NCI-H2196 treated with DMSO at 0.1 percent for 48 hours (cell line): Measurements from ENCODE around the gene REP15.
A peak's percentile ranks its signal among the peaks of the same experiment; 100 is the strongest.
"Not testable (repeated sequence)": the region's sequence is repeated elsewhere in the genome, so short reads cannot be mapped to it uniquely, and the experiment has no call there.

Experiments
- DNase-seq: peaks from one replicate; lab custom pipeline; 2025; ENCODE audit not compliant: unreplicated experiment; lab: John Stamatoyannopoulos, UW

Gene REP15, protein sequence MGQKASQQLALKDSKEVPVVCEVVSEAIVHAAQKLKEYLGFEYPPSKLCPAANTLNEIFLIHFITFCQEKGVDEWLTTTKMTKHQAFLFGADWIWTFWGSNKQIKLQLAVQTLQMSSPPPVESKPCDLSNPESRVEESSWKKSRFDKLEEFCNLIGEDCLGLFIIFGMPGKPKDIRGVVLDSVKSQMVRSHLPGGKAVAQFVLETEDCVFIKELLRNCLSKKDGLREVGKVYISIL

DNA sequence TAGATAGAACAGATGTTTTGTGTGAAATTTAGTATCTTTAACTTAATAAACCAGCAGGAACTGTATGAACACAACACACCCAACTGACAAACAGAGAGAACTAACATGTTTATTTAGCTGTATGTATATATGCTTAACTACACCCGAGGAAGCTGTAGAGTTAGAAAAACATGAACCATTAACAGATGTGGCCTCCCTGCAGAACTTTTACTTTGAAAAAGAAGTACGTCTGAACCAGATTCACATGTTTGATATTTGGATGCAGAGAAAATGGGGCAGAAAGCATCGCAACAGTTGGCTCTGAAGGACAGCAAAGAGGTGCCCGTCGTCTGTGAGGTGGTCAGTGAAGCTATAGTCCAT, at the start of gene REP15:
Gene REP15, plus strand, starts transcription at position 155 of the 360 bp plus-strand sequence. Its CDS starts 116 bp downstream, at position 271.
- no peak for DNase-seq

DNA sequence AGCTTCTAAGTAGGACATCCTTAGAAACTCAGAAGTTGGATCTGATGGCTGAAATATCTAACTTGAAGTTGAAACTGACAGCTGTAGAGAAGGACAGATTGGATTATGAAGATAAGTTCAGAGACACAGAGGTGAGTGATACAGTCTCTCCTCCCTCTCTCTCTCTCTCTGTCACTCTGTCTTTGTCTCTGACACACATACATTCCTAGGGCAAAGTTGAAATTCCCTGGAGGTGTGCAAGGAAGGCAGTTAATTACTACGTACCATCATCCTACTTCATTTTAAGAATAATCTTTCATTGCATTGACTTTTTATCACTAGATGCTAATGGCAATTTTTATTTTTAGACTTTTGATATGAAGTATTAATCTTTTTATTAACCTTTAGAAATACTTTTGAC, 46.2 kb upstream of the REP15 start:
- no peak for DNase-seq

DNA sequence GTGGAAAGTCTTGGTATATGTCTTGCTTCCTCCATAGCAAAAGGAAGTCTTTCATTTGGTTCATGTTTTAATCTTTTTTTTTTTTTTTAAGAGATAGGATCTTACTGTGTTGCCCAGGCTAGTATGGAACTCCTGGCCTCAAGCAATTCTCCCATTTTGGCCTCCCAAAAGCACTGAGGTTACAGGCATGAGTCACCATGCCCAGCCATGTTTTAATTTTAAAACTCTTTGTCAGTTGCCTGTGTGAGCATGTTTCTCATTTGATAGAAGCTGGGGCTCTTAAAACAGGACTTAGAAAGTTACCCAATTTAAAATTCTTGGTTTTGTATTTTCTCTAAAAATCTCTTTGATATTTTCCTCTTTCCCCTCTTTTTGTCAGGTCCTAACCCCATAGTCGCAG, 45.0 kb upstream of the REP15 start:
- DNase-seq, result no peak

DNA sequence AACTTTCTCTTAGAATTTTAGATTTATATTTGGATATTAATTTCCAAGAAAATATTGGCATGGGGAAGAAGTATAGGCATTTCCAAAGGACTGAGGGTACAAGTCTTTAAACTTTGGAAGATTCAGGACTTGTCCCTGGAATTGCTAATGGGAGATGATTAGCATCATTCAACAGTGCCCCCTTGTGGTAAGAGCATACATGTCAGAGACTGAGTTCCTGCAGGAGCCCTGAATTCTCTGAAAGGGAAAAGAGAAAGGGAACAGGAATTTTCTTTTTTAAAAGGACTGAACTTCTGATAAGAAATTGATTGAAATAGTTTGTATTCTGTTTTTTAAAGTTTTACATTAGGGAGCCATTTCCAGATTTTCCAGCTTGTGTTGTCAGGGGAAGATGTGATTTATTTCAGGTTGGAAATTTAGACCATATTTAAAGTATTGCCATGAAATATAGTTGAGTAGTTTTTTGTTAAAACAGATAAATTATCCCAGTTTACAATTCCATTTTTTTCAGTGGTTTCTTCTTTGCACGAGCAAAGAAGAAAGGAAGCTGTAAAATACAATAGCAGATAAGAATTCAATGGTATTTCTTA, 44.0 kb upstream of the REP15 start:
- peak; percentile 85 for DNase-seq

DNA sequence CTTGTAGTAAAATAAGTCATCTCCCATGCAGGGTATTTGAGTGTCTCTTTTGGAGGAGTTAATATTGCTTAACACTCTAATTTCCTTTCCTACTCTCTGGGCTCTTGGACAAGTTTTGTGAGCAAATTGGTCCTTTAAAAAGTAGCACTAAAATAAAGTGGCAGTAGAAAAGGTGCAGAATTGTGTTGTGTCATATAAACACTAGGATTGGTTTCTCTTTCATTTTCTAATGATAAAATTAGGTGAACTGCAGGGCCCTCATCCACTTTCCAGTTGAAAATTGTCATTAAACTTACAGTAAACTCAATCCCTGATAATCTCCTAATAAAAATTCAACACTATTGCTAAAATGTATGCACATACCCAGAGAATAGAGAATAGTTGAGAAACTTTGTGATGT, 42.6 kb upstream of the REP15 start:
- no peak for DNase-seq

DNA sequence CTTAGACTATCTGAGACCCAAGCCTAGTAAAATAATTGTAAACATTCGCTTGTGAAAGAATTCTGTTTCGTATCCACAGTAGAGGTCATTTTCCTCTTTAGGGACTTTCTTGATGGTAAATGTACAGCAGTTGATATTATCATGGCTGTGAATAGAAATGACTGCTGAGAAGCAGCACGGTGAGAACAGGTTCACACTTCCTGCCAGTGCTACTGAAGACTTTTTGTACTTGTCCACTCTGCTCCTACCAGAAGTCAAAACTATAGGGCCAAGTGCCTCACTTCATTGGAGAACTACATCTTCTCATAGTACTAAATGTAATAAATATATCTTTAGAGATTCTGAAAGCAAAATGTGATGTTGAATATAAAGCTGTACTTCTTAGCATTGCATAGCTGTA, 40.8 kb upstream of the REP15 start:
- DNase-seq, result not testable (repeated sequence)

DNA sequence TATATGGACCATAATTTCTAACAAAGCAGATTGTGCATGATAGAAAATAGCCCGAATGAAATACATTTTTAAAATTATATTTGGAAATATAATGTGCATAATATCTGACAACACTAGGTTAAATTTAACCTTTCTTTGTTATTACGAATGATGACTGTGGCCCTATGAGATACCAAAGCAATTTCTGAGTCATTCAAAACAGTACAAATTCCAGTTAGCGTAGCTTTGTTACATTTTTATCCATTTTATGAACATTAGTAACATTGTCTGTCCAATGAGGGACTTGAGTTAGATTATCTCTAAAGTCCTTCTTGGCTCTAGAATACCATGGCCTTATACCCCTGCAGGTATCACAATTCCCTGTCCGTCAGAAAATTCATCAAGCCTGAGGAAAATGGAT, 39.0 kb upstream of the REP15 start:
- DNase-seq, result no peak

DNA sequence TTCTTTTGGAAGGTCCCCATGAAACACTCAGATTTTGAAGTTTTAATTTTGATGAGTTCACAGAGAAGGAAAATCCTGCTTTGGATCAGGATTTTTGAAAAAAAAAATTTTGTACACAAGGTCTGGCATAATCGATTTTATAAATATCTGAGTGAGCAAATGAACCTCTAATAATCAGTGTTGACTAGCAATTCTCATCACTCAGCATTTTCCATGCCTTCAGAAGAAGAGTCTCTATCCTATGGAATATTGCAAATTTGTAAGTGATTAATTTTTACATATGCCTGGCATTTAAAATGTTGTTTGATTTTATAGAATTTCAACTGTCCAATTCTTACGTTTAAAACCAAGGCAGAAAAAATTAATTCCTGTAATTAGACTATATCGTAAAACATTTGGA, 30.5 kb upstream of the REP15 start:
- DNase-seq, result no peak

DNA sequence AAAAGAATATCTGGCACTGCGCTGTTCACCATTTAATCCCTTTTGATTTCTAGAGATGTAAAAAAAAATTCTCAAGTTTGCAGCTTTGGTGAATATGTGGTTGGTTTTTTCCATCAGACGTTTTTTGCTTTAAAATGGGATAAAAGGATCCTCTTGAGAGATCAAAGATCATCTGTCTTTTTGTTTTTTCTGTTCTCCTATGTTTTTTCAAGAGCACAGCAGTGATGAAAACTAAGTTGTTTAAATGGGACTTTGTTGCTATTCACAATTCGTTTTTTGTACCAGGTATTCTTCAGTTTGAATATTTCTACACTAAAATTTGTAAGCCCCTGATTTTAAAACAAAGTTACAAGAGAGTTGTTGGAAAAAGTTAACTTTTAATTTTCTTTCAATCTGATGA, 29.7 kb upstream of the REP15 start:
- no peak for DNase-seq

DNA sequence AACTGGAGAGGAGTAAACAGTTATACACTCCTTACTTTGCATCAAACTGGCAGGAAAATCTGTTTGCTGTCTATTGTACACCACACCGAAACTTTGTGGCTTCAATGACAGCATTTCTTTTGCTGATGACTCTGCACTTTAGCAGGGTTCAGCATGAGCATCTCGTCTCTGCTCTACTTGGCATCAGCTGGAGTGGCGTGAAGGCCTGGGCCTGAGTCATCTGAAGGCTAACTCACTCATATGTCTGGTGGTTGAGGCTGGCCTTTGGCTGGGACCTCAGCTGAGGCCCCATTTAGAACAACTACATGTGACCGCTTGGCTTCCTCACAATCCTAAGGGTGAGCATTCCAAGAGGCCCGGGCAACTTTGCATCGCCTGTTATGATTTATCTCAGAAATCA, 28.7 kb upstream of the REP15 start:
- no peak for DNase-seq

DNA sequence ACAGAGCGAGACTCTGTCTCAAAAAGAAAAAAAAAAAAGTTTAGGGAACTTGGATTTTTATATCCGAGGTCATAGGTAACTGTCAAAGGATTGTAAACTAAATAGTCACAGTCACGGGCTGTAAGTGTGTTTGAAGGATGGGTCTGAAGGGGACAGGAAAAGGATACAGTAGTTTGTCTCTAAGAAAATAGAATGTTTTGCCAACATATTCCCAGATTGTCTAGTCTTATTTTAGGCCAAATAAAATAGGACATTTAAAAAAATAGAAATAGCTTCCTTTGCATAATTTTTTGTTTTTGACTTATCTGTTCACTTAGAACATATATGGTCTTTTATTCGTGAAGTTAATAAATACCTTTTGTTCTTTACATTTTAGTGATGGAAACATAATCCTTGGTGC, 24.2 kb upstream of the REP15 start:
- no peak for DNase-seq

DNA sequence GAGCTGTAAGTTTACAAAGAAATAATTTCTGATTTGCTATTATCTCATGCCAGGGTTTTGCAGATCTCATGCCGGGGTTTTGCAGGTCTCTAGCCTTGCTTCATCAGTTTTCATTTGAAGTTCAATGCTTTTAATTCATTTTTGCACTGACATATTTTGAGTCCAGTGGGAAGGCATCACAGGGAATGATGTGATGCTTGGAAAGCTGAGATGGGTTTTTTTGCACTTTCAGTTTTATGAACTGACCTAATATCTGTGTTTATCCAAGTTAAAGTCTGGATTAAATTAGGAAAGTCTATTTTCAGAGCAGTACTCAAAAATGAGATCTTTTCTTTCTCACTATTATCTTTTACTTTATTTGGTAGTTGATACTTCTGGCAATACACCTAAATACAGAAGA, 23.6 kb upstream of the REP15 start:
- no peak for DNase-seq

DNA sequence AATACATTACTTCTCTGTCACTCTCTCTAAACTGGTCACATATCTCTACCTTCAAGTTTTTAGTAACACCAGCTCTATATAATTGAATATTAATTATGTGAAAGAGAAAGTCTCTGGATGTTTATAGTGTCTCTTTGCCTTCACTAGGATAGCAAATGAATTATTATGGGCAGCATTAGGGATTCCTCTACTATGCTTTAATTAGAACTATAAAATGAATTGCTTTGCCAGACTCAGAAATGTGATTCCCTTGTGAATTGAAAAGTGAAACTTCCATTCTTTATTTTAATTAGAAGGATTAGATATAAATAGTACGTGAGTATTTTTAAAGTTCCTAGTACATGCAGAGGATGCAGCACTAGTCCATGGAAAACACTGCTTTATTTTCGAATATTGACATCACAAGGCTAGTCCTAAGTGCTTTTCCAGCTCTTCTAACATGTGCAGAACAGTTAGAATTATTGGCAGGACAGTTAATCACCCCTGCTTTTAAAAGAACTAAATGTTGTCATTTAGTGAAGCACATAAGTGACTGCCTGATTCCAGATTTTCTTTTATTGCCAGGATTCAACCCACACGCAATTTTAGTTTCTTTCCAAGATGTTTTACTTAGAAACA, 23.0 kb upstream of the REP15 start:
- no peak for DNase-seq

DNA sequence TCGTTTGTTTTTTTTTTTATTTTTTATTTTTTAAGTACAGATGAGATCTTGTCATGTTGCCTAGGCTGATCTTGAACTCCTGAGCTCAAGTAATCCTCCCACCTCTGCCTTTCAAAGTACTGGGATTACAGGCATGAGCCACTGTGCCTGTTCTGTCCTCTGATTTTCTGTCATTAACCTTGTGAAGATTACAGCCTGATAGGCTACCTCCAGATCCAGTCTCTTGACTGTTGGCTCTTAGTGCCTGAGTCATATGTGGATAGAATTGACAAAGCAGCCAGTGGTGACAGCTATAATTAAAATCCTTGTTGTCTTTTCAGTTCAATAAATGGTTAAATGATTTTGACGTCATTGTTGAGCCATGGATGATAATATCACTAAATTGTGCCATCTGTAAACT, 21.3 kb upstream of the REP15 start:
- DNase-seq, result no peak

DNA sequence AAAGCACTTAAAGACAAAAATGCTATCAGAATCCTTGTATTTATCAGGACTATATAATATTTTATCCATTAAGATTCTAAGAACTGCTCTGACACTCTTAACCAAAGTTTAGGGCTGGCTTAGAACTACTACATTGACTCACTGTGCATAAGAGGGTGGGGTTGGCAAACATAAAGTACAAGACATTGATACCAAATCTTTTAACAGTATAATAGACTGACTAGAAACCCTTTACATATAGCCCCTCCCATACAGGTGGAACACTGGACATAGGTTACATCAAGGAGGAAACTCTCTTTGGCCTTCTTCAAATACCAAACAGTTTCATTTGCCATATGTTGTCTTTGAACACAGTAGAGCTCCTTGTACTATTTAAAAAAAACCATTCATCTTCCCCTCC, 15.6 kb upstream of the REP15 start:
- no peak for DNase-seq

DNA sequence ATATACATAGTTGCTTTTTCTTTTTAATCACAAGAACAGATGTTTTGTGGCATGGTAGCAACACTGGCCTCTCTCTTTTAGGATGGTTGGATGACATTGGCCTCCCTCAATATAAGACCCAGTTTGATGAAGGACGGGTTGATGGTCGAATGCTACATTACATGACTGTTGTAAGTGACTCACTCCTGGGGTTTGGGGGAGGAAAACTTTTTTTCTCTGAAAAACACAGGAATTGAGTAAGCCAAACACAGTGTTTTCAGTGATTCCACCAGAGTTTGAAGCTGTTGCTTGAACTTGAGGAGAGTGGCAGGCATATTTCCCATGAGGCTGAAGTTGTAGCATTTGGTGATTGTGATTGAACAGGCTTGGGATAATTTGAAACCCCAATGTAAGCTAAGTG, 13.7 kb upstream of the REP15 start:
- no peak for DNase-seq

DNA sequence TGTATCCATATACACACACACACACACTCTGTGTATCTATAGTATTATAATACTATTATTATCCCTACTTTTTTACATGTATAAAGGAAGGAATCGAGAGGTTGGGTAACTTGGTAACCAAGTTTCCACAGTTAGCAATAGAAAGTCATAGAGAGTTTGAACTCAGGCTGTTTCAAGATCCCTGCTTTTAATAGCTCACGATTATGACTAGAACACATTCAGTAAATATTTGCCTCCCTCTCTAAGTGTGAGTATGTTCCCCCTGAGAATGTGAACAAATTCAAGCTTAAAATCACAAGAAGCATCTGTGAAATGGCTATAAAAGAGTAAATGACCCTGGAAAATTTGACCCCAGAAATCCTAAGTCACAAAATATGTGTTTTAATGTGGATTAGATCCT, 11.0 kb upstream of the REP15 start:
- DNase-seq, result no peak

DNA sequence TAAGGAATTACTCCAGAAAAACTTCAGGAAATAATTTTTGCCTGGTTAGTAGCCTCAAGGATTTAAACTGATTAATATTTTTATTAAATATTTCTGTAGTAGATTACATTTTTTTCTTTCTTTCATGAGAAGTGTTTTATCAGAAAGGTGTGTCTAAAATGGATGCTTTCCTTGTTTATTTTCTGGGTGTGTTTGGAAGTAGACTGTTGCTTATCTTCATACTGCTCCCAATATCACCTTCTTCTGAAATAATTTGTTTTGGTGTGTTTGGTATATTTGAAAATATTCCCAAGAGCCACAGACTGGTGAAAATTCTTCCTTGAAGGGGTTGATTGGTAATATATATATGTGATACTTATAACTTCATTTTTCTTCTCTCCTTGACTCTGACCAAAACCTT, 10.1 kb upstream of the REP15 start:
- no peak for DNase-seq

DNA sequence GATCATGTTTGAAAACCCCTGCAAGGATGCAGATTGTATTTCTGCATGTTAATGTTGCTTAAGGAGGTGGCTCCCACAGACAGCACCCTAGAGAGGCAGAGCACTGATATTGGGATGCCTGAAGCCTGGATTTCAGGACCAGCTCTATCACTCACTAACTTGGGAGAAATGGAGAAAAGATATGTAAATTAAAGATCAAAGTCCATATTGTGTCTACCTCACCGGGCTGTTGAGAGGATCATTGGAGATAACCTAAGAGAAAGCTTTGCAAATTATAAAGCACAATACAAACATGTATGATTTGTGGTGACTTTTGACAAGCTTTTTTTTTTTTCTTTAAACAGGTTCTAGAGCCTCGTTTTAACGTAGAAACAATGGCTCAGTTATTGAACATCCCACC, 7.6 kb upstream of the REP15 start:
- no peak for DNase-seq

DNA sequence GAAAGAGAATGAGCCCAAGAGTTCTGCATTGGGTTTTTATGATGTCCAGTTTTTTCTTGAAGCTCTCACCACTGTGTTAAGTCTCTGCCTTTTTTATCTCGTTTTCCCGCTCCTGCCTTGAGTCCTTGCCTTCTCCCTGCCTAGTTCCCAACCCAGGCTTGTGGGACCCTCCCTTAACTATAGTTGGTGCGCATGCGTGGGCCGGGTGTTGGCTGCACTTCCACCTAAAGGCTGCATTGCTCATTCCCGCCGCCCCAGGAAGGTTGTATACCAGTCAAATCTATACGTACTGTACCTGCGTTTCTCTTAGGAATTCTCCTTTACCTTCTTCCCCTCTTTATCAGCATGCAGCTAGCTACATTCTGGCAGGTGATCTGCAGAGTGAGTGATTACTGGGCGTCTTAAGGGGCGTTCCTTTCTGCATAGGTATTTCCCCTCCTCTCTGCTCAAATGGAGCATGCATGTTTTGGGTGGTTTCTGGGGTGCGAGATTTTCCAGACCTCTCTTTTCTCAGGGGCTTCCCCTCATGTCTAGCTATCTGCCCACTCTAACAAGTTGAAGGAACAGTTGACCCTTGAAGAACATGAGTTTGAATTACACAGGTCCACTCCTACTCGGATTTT, 6.6 kb upstream of the REP15 start:
- DNase-seq, result no peak

DNA sequence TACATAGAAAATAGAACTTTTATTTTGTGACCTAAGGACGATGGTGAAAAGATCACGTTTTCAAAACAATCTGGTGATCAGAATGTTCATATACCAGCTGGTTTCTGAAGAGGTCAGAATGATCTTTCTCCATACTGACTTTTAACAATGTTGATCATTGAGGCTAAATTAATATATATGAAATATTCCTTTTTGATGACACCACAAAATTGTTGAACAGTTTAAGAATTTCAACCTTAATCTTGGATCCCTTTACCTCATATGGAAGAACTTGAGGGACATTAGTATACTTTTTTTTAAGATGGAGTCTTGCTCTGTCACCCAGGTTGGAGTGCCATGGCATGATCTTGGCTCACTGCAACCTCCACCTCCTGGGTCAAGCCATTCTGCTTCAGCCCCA, 2.8 kb upstream of the REP15 start:
- DNase-seq, result no peak

DNA sequence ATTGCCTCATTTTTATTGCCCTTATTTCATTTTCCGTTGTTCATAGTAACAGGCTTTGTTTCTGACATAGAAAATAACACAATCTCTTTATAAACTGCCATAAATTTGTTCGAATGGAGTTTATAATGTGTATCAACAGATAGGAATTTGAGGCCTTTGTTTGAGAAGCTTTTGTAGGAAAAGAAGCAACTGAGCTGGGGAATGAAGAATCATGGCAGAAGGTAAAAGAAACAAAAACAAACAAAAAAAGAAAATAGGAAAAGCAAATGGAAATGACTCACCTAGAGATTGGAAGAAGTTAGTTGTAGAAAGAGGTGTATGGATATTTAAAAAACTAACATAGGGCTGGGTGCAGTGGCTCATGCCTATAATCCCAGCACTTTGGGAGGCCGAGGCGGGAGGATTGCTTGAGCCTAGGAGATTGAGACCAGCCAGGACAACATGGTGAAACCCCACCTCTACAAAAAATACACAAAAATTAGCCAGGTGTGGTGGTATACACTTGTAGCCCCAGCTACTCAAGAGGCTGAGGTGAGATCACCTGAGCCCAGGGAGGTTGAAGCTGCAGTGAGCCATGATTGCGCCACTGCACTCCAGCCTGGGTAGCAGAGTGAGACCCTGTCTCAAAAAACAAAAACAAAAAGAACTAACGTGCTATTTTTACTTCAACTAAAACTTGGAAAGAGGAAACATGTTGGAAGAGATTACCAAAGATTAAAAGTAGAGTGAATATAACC, 523 bp upstream of the REP15 start:
- no peak for DNase-seq
